Ishikawa (cell line): ENCODE results near the gene DOCK6.

Source experiments
- CEBPB ChIP-seq: IDR thresholded peaks from 2 replicates; pipeline ENCODE4 v1.6.1; 2012
- CREB1 ChIP-seq: IDR thresholded peaks from 2 replicates; pipeline ENCODE4 v1.6.1; 2012; ENCODE audit warnings: low read depth
- EP300 ChIP-seq: IDR thresholded peaks from 2 replicates; pipeline ENCODE4 v1.6.1; 2012; ENCODE audit warnings: borderline replicate concordance
- MAX ChIP-seq: IDR thresholded peaks from 2 replicates; pipeline ENCODE4 v1.6.1; 2012
- NFIC ChIP-seq: IDR thresholded peaks from 2 replicates; pipeline ENCODE4 v1.6.1; 2012
- RAD21 ChIP-seq: IDR thresholded peaks from 2 replicates; pipeline ENCODE4 v1.6.1; 2012; ENCODE audit warnings: low read depth
- TAF1 ChIP-seq: IDR thresholded peaks from 2 replicates; pipeline ENCODE4 v1.6.1; 2012; ENCODE audit warnings: low read depth, mild to moderate bottlenecking
- TEAD4 ChIP-seq: IDR thresholded peaks from 2 replicates; pipeline ENCODE4 v1.6.1; 2012
- YY1 ChIP-seq: IDR thresholded peaks from 2 replicates; pipeline ENCODE4 v1.6.1; 2012; ENCODE audit warnings: low read depth
- ZBTB7A ChIP-seq: IDR thresholded peaks from 2 replicates; pipeline ENCODE4 v1.6.1; 2012; ENCODE audit warnings: low read depth
- TF ChIP-seq, protein P1 (sequence below): IDR thresholded peaks from 2 replicates; pipeline ENCODE4 v1.6.1; 2012; ENCODE audit warnings: low read depth, mild to moderate bottlenecking

- no peak for TF ChIP-seq TEAD4
- no peak for TF ChIP-seq YY1
- TF ChIP-seq RAD21: no peak
- no peak for TF ChIP-seq CEBPB
- TF ChIP-seq, protein P1, sequence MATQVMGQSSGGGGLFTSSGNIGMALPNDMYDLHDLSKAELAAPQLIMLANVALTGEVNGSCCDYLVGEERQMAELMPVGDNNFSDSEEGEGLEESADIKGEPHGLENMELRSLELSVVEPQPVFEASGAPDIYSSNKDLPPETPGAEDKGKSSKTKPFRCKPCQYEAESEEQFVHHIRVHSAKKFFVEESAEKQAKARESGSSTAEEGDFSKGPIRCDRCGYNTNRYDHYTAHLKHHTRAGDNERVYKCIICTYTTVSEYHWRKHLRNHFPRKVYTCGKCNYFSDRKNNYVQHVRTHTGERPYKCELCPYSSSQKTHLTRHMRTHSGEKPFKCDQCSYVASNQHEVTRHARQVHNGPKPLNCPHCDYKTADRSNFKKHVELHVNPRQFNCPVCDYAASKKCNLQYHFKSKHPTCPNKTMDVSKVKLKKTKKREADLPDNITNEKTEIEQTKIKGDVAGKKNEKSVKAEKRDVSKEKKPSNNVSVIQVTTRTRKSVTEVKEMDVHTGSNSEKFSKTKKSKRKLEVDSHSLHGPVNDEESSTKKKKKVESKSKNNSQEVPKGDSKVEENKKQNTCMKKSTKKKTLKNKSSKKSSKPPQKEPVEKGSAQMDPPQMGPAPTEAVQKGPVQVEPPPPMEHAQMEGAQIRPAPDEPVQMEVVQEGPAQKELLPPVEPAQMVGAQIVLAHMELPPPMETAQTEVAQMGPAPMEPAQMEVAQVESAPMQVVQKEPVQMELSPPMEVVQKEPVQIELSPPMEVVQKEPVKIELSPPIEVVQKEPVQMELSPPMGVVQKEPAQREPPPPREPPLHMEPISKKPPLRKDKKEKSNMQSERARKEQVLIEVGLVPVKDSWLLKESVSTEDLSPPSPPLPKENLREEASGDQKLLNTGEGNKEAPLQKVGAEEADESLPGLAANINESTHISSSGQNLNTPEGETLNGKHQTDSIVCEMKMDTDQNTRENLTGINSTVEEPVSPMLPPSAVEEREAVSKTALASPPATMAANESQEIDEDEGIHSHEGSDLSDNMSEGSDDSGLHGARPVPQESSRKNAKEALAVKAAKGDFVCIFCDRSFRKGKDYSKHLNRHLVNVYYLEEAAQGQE: no peak
- no peak for TF ChIP-seq EP300
- TF ChIP-seq ZBTB7A: no peak
- no peak for TF ChIP-seq MAX
- no peak for TF ChIP-seq TAF1
- TF ChIP-seq CREB1: no peak
- TF ChIP-seq NFIC: no peak
Observed at GRCh38 chr19:11210656-11210928, 51.7 kb downstream of the DOCK6 start.
